Activated naive CD8-positive, alpha-beta T cell treated with anti-CD3 and anti-CD28 coated beads, Interleukin-2, amount 10 ng/mL, durations not matched to agents 7 days and 5 days (primary cell): Measurements from ENCODE around the gene PLAC1. TPM values are rescaled to one million over a fixed set of nuclear protein-coding genes. Genes with fewer than 3 reads are reported as not detected.

Experiments
- ATAC-seq: fragments of 150-1000 bp; cut with Tn5 transposase; one replicate; pipeline ENCODE4 v1.10.0; 2021; ENCODE audit warnings: low read depth, moderate library complexity
- POLR2A ChIA-PET: fragments of 350-600 bp; sonication (Branson Sonifier 250); formaldehyde crosslinking; loops from one replicate; lab custom pipeline; 2021; ENCODE audit warnings: antibody characterized with exemption; lab: Charles Lee
- DNase-seq: peaks from one replicate; pipeline ENCODE4 v3.0.0; 2021
- H3K27ac Mint-ChIP-seq: one replicate; pipeline ENCODE4 v1.8.0; 2022; ENCODE audit warnings: mild to moderate bottlenecking, mixed read lengths
- H3K27me3 Mint-ChIP-seq: one replicate; pipeline ENCODE4 v1.8.0; 2022; ENCODE audit warnings: mild to moderate bottlenecking, moderate library complexity, mixed read lengths
- H3K36me3 Mint-ChIP-seq: one replicate; pipeline ENCODE4 v1.8.0; 2021; ENCODE audit warnings: mild to moderate bottlenecking, mixed read lengths
- H3K4me1 Mint-ChIP-seq: one replicate; pipeline ENCODE4 v1.8.0; 2021; ENCODE audit warnings: mixed read lengths
- H3K4me3 Mint-ChIP-seq: one replicate; pipeline ENCODE4 v1.8.0; 2022; ENCODE audit warnings: mild to moderate bottlenecking, moderate library complexity, mixed read lengths
- H3K9me3 Mint-ChIP-seq: one replicate; pipeline ENCODE4 v1.8.0; 2021; ENCODE audit warnings: mixed read lengths
- total RNA-seq, 2 experiments: library from RNA; stranded (reverse); gene quantifications; one replicate each; pipeline ENCODE4 v1.2.3, GENCODE V29; 2021

Gene PLAC1
- total RNA-seq, 2 experiments from 2014 or later, result not detected

GRCh38 chrX:134572816-134573682, 85.2 kb downstream of the PLAC1 start:
- Mint-ChIP-seq H3K36me3 (no peaks in the 10 kb centered on the region), H3K27me3 (no peaks in the 10 kb centered on the region), H3K9me3 (no peaks in the 10 kb centered on the region), H3K4me1 (peaks cover 2% of the 10 kb centered on the region), H3K4me3 (no peak overlapping the region), H3K27ac (no peak overlapping the region)
- no peak for ATAC-seq
- DNase-seq, result no peak
- POLR2A ChIA-PET, result no interaction called here

GRCh38 chrX:134571796-134572195, 86.5 kb downstream of the PLAC1 start:
- Mint-ChIP-seq H3K9me3 (no peaks in the 10 kb centered on the region), H3K27ac (no peak overlapping the region), H3K36me3 (no peaks in the 10 kb centered on the region), H3K27me3 (peaks cover 2% of the 10 kb centered on the region), H3K4me3 (no peak overlapping the region), H3K4me1 (peaks cover 2% of the 10 kb centered on the region)
- DNase-seq, result no peak
- POLR2A ChIA-PET, result interaction anchor here (0.6 kb wide), 1 partner anchor 1636 kb away, joined by 4 read pairs; no protein-coding TSS in a partner anchor
- ATAC-seq, result no peak

- Mint-ChIP-seq H3K27ac (no peak overlapping the region), H3K27me3 (peaks cover 2% of the 10 kb centered on the region), H3K36me3 (no peaks in the 10 kb centered on the region), H3K9me3 (no peaks in the 10 kb centered on the region), H3K4me3 (no peak overlapping the region), H3K4me1 (peaks cover 5% of the 10 kb centered on the region)
- no peak for DNase-seq
- no peak for ATAC-seq
- POLR2A ChIA-PET, result no interaction called here
Measured at GRCh38 chrX:134570899-134571298, 87.4 kb downstream of the PLAC1 start.

GRCh38 chrX:134570509-134570846, 87.8 kb downstream of the PLAC1 start:
- no peak overlapping the region for H3K4me3 Mint-ChIP-seq
- ATAC-seq, result no peak
- H3K27me3 Mint-ChIP-seq, result peaks cover 2% of the 10 kb centered on the region
- peaks cover 5% of the 10 kb centered on the region for H3K4me1 Mint-ChIP-seq
- no peak for DNase-seq
- no peak overlapping the region for H3K27ac Mint-ChIP-seq
- POLR2A ChIA-PET, result no interaction called here
- no peaks in the 10 kb centered on the region for H3K9me3 Mint-ChIP-seq
- H3K36me3 Mint-ChIP-seq, result no peaks in the 10 kb centered on the region

- no peak for ATAC-seq
- POLR2A ChIA-PET, result no interaction called here
- H3K9me3 Mint-ChIP-seq, result no peaks in the 10 kb centered on the region
- no peak for DNase-seq
- H3K4me1 Mint-ChIP-seq, result peaks cover 5% of the 10 kb centered on the region
- peaks cover 2% of the 10 kb centered on the region for H3K27me3 Mint-ChIP-seq
- H3K27ac Mint-ChIP-seq, result no peak overlapping the region
- no peak overlapping the region for H3K4me3 Mint-ChIP-seq
- H3K36me3 Mint-ChIP-seq, result no peaks in the 10 kb centered on the region
Measured at GRCh38 chrX:134569306-134569705, 89.0 kb downstream of the PLAC1 start.

DNA sequence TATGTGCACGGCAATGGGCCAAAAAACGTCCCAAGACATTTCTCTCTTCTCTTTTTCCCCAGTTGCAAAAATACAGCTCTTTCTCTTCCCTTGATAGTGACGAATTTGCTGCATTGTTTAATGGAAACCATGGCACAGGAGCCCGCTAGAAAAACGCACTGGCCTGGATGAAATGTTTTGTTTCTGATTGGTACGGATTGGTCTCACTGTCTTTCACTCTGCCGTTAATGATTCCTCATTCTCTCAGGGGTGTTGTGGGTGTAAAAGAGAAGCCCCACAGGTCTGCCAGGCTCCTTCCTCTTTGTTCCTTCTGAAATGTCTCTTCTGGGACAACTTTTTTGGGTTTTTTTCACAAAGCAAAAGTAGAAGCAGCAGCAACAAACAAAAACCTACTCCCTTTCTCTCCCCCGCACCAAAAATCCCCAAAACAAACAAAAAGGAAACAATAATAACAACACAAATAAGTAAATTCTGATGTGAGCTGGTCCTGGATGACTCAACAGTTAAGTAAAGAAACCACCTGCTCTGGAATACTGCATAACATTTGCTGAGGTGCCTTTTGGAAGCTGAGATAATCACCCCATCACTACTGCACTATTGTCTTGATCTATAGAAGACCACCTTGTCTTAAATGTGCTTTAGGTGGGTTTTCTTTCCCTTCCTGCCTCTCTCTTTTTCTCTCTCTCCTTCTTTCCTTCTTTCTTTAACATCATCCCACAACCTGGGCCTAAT, 89.8 kb downstream of the PLAC1 start:
- POLR2A ChIA-PET, result no interaction called here
- Mint-ChIP-seq H3K4me1 (peaks cover 5% of the 10 kb centered on the region), H3K9me3 (no peaks in the 10 kb centered on the region), H3K4me3 (no peak overlapping the region), H3K36me3 (no peaks in the 10 kb centered on the region), H3K27ac (no peak overlapping the region), H3K27me3 (peaks cover 2% of the 10 kb centered on the region)
- ATAC-seq (no peak), DNase-seq (no peak)

DNA sequence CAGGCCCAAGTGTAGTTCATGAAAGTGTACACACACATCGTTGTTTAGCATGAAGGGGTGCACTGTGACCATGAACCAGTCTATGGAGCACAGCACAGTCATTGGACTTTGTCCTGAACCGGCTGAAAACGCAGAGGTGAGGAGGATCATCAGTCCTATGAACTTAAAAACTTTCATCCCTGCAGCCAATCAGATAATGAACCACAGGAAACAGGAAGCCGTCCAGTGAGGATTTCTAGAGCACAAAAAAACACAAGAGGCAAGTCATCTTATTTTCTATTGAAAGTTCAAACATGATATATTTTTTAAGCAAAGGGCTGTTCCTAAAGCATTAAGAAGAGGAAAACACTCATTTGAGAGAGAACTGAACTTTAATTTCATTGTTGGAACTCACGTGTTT, 91.8 kb downstream of the PLAC1 start:
- Mint-ChIP-seq H3K27ac (no peak overlapping the region), H3K27me3 (peaks cover 9% of the 10 kb centered on the region), H3K4me1 (peaks cover 5% of the 10 kb centered on the region), H3K4me3 (no peak overlapping the region), H3K9me3 (no peaks in the 10 kb centered on the region), H3K36me3 (no peaks in the 10 kb centered on the region)
- no peak for DNase-seq
- POLR2A ChIA-PET, result no interaction called here
- ATAC-seq, result no peak

DNA sequence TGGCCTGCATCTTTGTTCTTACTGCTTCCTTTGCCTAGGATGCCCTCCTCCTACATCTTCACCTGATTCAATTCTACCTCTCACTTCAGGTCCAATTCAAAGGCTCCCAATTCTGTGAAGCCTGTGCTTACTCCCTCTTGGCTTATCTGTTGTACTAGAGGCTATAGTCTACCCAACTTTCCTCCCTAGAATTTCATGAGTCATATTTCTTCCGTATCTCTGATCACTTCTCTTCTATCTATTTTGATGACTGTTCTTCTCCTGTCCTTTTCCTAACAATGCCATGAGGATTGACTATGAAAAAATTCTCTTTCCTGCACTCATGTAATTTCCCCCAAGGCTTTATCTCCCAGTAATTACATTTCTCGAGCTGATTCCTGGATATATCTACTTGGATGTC, 96.3 kb downstream of the PLAC1 start:
- peaks cover 8% of the 10 kb centered on the region for H3K27me3 Mint-ChIP-seq
- DNase-seq, result no peak

DNA sequence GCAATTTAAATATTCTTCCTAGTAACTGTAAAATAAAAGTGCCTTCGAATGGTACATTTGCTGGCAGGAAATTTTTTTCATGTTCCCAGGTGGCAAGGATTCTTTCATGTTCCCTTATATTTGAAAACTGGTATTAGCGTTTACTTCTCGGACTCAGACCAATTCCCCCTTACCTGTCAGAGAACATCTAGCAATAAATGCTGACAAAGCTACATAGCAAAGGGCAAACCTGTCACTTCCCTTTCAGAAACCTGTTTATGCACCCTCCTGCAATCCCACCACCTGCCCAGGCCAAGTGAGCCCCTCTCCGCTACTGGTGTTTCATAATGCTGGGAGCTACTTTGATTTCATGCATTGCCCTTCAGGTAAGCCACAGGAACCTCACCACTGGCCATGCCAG, 100.1 kb downstream of the PLAC1 start:
- Mint-ChIP-seq H3K4me3 (no peak overlapping the region), H3K27ac (no peak overlapping the region), H3K36me3 (no peaks in the 10 kb centered on the region), H3K27me3 (peaks cover 20% of the 10 kb centered on the region), H3K4me1 (no peaks in the 10 kb centered on the region), H3K9me3 (no peaks in the 10 kb centered on the region)
- no peak for ATAC-seq
- POLR2A ChIA-PET, result no interaction called here
- DNase-seq, result no peak

More for the DNA sequence above, 96.3 kb downstream of the PLAC1 start:
- Mint-ChIP-seq H3K4me3 (no peak overlapping the region), H3K36me3 (no peaks in the 10 kb centered on the region), H3K9me3 (no peaks in the 10 kb centered on the region), H3K27ac (no peak overlapping the region), H3K4me1 (peaks cover 2% of the 10 kb centered on the region)
- POLR2A ChIA-PET, result interaction anchor here (0.6 kb wide), 1 partner anchor 414 kb away, joined by 3 read pairs; no protein-coding TSS in a partner anchor
- no peak for ATAC-seq

DNA sequence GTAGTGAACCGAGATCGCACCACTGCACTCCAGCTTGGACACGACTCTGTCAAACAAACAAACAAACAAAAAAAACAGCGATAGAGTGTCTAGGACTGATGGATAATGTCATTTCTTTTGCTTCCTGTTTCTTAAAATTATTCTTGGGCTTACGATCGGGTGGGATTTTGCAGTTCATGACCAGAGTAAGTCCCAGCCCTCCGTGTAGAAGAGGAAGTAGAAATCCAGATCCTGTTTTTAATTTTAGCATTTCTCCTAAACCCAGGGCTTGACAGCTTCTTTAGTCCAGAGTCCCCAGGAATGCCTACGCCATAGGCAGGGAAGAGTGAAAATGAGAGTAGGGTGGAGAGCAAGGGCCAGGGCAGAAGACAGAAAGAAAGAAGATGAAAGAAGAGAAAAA, 104.0 kb downstream of the PLAC1 start:
- H3K4me1 Mint-ChIP-seq, result peaks cover 8% of the 10 kb centered on the region
- no peaks in the 10 kb centered on the region for H3K36me3 Mint-ChIP-seq
- POLR2A ChIA-PET, result no interaction called here
- DNase-seq, result no peak
- H3K4me3 Mint-ChIP-seq, result no peak overlapping the region
- H3K9me3 Mint-ChIP-seq, result no peaks in the 10 kb centered on the region
- no peak for ATAC-seq
- no peak overlapping the region for H3K27ac Mint-ChIP-seq
- H3K27me3 Mint-ChIP-seq, result peaks cover 32% of the 10 kb centered on the region

- H3K36me3 Mint-ChIP-seq, result no peaks in the 10 kb centered on the region
Measured at GRCh38 chrX:134552351-134552750, 105.9 kb downstream of the PLAC1 start.

GRCh38 chrX:134551376-134552048, 106.8 kb downstream of the PLAC1 start:
- Mint-ChIP-seq H3K36me3 (no peaks in the 10 kb centered on the region), H3K9me3 (no peaks in the 10 kb centered on the region), H3K4me1 (peaks cover 19% of the 10 kb centered on the region), H3K27ac (no peak overlapping the region), H3K4me3 (peak overlapping the region; percentile 56), H3K27me3 (peaks cover 32% of the 10 kb centered on the region)
- DNase-seq (no peak), ATAC-seq (no peak)
- POLR2A ChIA-PET, result interaction anchor here (1.2 kb wide), 1 partner anchor 9 kb away, joined by 3 read pairs; no protein-coding TSS in a partner anchor

More at GRCh38 chrX:134552351-134552750, 105.9 kb downstream of the PLAC1 start:
- no peak overlapping the region for H3K4me3 Mint-ChIP-seq
- H3K27ac Mint-ChIP-seq, result no peak overlapping the region
- H3K4me1 Mint-ChIP-seq, result peaks cover 19% of the 10 kb centered on the region
- POLR2A ChIA-PET, result interaction anchor here (1.2 kb wide), 1 partner anchor 10 kb away, joined by 3 read pairs; no protein-coding TSS in a partner anchor
- no peak for ATAC-seq
- H3K27me3 Mint-ChIP-seq, result peaks cover 32% of the 10 kb centered on the region
- DNase-seq, result no peak
- no peaks in the 10 kb centered on the region for H3K9me3 Mint-ChIP-seq
